GM18867 (cell line): ENCODE data around the gene GIT2.
"Not testable (repeated sequence)": the region's sequence is repeated elsewhere in the genome, so short reads cannot be mapped to it uniquely, and the experiment has no call there.

Experiments
- ATAC-seq: cut with Tn5 transposase; IDR thresholded peaks from one replicate; pipeline ENCODE4 v1.9.1; 2021; ENCODE audit warnings: mild to moderate bottlenecking, moderate library complexity; ENCODE audit not compliant: unreplicated experiment

GIT2 gene

GRCh38 chr12:109923481-109924245 lies 72.5 kb downstream of the GIT2 start:
- no peak for ATAC-seq

GRCh38 chr12:109923038-109923437 lies 73.1 kb downstream of the GIT2 start:
- ATAC-seq, result no peak

- no peak for ATAC-seq
These were observed 74.2 kb downstream of the GIT2 start for GRCh38 chr12:109921982-109922381.

- ATAC-seq, result no peak
These were observed 75.8 kb downstream of the GIT2 start for GRCh38 chr12:109920261-109920780.

- no peak for ATAC-seq
These were observed 76.7 kb downstream of the GIT2 start for GRCh38 chr12:109919456-109919855.

- no peak for ATAC-seq
These were observed 80.1 kb downstream of the GIT2 start for GRCh38 chr12:109916045-109916444.

- no peak for ATAC-seq
These were observed 80.8 kb downstream of the GIT2 start for GRCh38 chr12:109915171-109916040.

- no peak for ATAC-seq
These were observed 81.7 kb downstream of the GIT2 start for GRCh38 chr12:109914461-109914860.

- ATAC-seq, result no peak
These were observed 83.3 kb downstream of the GIT2 start for GRCh38 chr12:109912855-109913321.

- no peak for ATAC-seq
These were observed 85.2 kb downstream of the GIT2 start for GRCh38 chr12:109910969-109911348.

- no peak for ATAC-seq
These were observed 85.8 kb downstream of the GIT2 start for GRCh38 chr12:109910254-109910968.

GRCh38 chr12:109905301-109905700 lies 90.9 kb downstream of the GIT2 start:
- no peak for ATAC-seq

- ATAC-seq, result no peak
These were observed 93.2 kb downstream of the GIT2 start for GRCh38 chr12:109902891-109903418.

- peak; percentile 19 for ATAC-seq
These were observed 95.2 kb downstream of the GIT2 start for GRCh38 chr12:109900752-109901580.

GRCh38 chr12:109899783-109900751 lies 96.1 kb downstream of the GIT2 start, which contains the start of gene TCHP:
TCHP (plus strand) TSS chr12:109900274; CDS start chr12:109903027, 2,753 bp downstream.
- peak; percentile 62 for ATAC-seq

GRCh38 chr12:109899345-109899744 lies 96.8 kb downstream of the GIT2 start:
- ATAC-seq, result not testable (repeated sequence)

- no peak for ATAC-seq
These were observed 99.1 kb downstream of the GIT2 start for GRCh38 chr12:109897029-109897428.

GRCh38 chr12:109896188-109896587 lies 100.0 kb downstream of the GIT2 start:
- no peak for ATAC-seq

GRCh38 chr12:109894939-109895338 lies 101.2 kb downstream of the GIT2 start:
- no peak for ATAC-seq
